ENCODE measurements around the gene HLA-B.

HLA-B gene

DNA sequence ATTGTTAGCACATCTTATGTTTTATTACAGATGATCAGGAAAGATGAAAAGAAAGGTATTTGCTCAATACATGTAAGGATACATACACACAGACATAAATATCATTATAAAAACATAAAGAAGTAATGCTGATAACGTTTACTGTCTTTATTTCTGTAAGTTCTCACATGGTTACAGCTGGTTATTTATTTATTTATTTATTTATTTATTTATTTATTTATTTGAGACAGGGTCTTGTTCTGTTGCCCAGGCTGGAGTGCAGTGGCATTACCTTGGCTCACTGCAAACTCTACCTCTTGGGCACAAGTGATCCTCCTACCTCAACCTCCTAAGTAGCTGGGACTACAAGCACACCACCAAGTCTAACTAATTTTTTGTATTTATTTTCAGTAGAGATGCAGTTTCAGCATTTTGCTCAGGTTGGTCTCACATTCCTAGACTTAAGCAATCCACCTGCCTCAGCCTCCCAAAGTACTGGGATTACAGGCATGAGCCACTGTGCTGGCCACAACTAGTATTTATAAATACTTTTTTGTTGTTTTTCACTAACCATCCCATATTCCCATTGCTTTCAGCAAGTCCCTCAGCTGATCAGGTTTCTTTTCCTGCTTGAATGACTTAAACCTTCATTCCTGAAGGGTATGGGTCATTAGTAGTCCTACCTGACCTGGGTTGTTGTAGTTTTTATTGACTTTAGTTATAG, 35.8 kb downstream of the HLA-B start:
- no peak for DNase-seq (ENCODE audit: low read depth)
- no peak overlapping the region for H3K4me3 ChIP-seq (ENCODE audit: low read depth, low read length)

DNA sequence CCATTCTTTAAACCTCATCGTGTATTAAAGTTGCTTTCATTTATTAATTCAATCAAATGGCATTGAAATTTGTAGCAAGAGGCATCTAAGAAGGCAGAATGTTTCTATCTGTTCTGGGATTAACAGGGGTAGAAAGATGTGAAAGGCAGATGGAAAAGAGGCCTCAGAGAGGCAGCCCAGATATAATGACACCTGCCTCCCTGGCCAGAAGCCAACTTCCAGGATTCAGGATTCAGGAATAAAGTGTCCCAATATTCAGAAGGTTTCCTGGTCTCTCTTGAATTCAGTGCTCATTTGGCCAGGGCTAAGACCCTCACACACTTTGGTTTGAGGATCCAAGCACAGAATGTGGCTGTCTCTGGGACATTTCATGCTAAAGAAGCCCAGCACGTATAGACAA, 39.9 kb downstream of the HLA-B start:
- DNase-seq (ENCODE audit: low read depth): no peak
- no peak overlapping the region for H3K4me3 ChIP-seq (ENCODE audit: low read depth, low read length)

DNA sequence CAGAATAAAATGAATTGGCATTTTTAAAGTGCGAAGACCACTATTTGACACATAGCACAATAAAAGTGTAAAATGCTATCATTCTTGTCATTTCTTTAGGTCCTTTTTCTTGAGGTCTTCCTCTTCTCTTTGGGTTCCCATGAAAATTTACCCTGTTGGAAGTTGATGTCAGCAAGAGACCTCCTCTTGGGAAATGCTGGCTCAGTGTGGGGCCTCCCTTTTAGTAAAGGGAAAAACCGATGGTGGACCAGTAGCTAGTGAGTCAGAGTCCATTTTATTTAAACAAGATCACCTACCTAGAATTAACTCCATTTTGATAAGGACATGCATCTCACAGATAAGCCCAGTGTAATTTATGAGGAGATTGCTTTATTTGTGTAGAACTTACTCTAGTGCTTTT, 47.3 kb downstream of the HLA-B start:
- DNase-seq (ENCODE audit: low read depth): no peak
- no peak overlapping the region for H3K4me3 ChIP-seq (ENCODE audit: low read depth, low read length)

DNA sequence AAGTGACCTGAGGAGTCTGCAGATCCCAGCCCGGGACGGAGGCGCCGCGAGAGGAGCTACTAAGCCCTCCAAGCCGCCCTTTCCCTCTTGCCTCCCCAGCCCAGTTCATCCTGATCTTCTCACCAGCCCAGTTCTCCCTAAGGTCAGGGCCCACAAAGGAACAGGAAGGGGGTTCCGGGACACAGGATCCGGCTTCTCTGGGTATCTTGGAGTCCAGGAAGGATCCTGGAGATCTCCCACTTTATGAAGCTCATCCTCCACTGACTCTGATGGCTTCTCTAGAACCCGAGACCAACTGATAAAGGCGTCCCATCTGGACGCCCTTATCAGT, 48.2 kb downstream of the HLA-B start:
- DNase-seq (ENCODE audit: low read depth): no peak
- H3K4me3 ChIP-seq (ENCODE audit: low read depth, low read length): no peak overlapping the region

DNA sequence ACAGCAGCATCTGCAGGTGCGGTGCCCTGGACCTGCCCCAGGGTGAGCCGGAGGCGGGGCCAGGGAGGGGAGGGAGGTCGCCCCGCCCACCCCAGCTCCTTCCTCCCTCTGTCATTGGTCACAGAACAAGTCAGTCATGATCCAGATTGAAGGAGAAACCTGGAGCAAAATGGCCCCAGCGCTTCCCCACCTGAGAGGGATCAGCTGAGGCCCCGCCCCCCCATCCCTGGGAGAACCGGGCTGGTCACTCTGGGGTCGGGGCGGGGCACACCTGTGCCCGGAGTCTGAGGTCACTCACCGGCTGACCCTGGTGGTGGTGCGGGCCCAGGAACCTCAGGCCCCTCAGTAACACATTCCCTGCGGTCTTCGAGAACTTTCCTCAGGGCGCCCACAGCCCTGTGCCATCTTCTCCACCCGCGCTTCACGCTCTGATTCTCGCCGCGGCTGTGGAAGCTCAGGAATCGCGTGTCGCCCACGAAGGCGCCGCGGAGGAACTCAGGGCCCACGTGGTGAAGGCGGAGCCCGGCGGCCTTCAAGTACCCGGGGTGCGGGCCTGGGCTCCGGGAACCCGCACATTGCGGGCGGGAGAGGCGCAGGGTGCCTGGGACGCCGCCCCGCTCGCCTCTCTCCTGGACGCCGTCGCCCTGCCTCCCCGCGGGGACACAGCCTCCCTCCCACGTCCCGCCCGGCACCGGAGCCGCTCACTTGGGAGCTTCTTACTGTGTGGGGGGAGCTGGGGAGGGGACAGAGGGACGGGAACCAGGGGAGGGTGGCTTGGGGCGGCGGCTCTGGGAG, 48.7 kb downstream of the HLA-B start:
- no peak overlapping the region for H3K4me3 ChIP-seq (ENCODE audit: low read depth, low read length)
- no peak for DNase-seq (ENCODE audit: low read depth)

DNA sequence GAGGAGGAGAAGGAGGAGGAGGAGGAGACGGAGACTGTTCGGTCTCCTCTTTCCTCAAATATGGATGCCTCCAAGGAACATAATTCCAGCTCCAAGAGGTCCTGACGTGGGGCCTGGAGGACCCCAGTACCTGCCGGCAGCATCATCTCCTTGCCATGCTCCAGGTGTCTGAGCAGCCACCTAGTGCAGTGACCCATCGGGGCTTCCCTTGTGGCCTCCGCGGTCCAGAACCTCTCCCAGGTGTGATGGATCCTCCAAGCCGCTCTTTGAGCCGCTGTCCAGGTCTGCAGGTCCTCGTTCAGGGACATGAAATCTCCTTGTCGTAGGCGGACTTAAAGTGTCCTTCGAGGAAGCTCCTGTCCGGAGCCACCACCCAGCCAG, 49.3 kb downstream of the HLA-B start:
- H3K4me3 ChIP-seq (ENCODE audit: low read depth, low read length): no peak overlapping the region
- DNase-seq (ENCODE audit: low read depth): no peak

DNA sequence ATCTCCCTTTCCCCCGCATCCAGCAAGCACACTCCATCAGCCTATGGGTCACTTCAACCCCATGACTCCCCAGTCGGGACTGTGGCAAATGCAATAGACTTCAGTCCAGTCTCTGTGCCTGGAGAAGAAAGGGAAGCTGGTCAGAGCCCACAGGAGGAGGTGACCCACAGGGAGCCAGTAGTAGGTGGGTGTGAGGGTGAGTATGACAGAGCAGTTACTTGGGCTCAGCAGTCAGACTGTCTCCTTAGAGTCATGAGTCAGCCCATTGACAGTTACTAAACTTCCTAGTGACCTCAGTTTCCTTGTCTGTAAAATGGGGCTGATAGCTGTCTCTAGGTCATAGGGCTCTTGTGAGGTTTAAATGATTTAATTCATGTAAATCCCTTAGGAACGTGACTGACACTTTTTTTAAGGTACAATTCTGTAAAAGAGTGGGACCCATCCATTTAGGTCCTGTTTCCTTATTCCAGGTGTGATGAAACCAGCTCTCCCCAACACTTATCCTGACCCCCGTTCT, 51.2 kb downstream of the HLA-B start:
- no peak for DNase-seq (ENCODE audit: low read depth)
- H3K4me3 ChIP-seq (ENCODE audit: low read depth, low read length): no peak overlapping the region

DNA sequence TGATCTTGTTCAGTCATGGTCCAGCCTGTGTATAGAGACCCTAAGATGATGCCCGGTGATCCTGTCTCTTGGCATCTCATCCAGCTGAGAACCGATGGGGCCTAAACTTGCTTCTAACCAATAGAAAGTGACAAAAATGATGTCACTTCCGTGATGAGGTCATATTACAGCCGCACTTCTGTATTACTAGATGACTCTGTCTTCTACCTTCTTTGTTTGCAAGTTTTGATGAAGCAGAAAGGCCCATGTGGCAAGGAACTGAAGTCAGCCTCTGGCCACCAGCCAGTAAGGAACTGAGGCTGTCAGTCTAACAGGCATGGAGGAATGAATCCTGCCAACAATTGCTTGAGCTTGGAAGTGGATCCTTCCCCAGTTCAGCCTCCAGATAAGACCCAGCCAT, 52.3 kb downstream of the HLA-B start:
- no peak overlapping the region for H3K4me3 ChIP-seq (ENCODE audit: low read depth, low read length)
- DNase-seq (ENCODE audit: low read depth): no peak
